ENCODE results near the gene MTCL1.
A peak's percentile ranks its signal among the peaks of the same experiment; 100 is the strongest.
"Not testable (repeated sequence)": the region's sequence is repeated elsewhere in the genome, so short reads cannot be mapped to it uniquely, and the experiment has no call there.

Gene MTCL1

DNA sequence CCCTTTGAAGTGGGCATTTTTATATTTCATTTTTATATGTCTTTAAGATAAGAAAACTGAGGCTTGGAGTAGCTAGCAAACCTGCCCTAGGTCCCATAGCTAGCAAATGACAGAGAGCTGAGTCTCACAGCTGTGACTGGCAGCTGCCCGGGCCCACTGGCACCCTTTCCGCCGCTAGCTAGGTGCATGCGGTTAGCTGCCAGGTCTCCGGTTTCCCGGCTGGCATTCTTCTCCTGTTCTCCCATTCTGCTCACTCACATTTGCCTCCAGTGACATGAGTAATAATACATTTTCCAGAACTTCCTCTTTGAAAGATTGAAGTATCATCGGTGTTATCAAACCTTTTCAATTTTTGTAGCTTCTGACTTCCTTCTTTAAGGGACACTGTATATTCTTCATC, 38.7 kb downstream of the MTCL1 start:
- no peak for DNase-seq (ENCODE audit: low read depth)

DNA sequence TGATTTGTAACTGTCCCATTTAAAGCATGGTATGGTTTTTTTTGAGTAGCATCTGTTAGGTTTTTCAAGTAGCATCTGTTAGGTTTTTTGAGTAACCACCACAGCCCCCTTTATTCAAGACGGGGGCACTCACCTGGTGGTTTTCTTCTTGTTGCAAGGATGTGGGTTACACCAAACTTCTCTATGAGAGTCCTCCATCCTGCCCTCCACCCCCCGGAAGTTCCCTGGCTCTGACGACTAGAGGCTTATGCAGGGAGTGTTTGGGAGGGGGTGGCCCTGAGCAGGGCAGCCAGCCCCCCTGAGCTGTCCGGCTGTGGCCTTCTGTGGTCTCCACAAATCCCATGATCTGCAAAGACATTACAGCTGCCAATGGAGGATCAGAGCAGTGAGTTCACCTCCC, 39.3 kb downstream of the MTCL1 start:
- DNase-seq (ENCODE audit: low read depth), result no peak

DNA sequence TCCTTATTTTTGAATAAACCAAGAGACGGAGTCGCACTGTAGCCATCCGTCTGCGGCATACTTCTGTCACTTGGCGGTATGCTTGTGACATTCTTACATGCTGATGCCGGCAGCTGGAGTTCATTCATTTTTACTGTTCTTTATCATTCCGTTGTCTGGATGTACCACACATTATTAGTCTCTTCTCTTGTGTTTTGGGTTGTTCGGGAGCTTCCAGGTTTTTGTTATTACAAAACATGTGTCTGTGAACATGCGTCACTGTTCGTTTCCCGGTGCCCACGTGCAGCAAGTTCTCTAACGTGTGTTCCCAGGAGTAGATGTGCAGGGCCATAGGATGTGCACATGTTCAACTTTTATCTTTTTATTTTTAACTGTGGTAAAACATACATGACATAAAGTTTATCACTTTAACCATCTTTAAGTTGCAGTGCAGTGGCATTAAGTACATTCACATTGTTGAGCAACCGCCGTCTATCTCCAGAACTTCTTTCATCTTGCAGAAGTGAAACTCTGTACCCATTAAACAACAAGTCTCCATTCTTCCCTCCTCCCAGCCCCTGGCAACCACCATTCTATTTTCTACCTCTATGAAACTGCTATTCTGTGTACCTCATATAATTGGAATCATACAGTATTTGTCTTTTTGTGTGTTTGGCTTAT, 40.1 kb downstream of the MTCL1 start:
- no peak for DNase-seq (ENCODE audit: low read depth)

DNA sequence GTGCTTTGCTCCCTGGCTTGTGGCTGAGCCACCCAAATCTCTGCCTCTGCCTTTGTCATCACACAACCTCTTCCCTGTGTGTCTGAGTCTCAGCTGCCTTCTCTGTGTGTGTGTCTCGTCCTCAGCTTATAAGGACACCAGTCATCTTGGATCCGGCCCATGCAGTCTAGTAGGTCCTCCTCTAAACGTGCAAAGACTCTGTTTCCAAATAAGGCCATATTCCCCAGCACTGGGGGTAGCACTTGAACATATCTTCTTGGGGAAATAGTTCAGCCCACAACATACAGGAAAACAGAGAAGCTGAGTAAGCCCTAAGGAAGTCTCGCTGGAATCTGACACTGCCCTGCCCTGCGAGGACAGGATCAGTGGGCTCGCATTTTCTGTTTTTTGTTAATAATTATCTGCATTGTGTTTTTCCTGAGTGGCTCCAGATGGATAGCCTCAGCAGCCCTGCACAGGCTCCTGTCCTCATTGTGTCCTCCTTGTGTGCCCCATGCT, 42.1 kb downstream of the MTCL1 start:
- DNase-seq (ENCODE audit: low read depth), result peak; percentile 45

DNA sequence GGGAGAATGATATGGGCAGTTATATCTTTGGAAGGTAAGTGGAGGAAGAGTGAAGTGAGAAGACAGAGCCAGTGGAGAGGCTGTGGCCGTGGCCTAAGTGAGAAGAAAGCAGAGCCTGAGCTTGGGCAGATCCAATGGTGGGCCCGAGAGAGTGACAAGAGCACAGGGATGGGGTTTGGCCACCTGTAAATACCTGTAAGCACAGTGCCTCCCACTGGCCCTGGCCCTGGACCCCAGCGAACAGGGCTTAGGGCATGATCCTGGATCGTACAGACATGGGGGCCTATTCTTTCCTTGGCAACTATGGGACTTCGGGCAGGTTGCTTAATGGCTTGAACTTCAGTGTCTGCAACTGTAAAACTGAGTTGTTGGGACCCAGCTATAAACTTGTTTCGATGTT, 44.1 kb downstream of the MTCL1 start:
- no peak for DNase-seq (ENCODE audit: low read depth)

DNA sequence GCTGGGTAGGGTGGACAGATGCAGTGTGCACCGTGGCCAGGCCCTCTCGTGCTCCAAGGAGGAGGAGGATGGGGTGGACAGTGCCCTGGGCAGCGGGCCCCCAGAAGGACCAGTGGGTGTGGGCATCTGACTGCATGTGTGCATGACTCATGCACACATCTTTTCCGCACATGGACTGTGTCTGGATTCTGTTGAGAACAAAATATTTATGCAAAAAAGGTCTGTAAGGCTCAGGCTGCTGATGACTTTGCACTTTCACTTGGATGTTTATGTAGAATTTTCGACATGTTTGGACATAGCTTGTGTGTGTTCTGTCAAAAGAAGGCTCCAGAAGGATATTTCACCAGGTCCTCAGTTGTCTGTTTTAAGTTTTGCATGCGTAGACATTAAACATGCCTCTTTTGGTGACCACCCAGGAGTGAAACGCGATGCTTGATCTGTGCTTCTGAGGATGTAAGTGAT, 45.6 kb downstream of the MTCL1 start:
- peak; percentile 34 for DNase-seq (ENCODE audit: low read depth)

DNA sequence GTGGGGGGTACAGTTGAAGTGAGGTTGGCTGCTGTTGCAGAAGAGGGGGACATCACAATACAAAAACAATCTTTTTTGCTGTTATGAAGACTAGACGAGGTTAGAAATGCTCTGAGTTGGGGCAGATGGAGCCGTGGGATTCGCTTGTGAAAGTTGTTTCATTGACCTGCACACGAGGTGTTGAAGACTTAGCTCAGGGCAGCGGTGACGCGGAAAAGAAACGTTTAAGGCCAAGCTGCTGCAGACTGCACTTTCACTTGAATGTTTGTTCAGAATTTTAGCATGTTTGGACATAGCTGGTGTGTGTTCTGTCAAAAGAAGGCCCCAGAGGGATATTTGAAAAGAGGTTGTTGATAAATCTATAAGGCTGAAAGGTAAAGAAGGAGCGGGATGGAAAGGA, 46.3 kb downstream of the MTCL1 start:
- no peak for DNase-seq (ENCODE audit: low read depth)

DNA sequence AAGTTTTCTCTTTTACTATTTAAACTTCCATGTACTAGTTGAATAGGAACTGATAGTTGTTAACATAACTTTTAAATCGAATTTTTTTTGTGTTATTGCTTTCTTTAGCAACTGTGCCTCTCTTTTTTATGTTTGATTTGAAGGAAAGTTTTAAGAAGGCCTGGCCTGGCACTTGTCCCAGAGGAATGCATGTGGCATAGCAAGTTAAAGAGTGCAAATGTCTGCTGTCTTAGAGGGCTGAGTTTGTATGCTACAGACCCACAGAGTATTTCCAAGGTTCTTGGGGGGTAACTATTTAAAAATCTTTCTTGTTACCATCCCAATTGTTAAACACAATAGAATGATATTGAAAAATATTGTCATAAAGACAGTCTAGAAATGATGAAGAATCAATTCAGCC, 47.0 kb downstream of the MTCL1 start:
- DNase-seq (ENCODE audit: low read depth), result no peak

DNA sequence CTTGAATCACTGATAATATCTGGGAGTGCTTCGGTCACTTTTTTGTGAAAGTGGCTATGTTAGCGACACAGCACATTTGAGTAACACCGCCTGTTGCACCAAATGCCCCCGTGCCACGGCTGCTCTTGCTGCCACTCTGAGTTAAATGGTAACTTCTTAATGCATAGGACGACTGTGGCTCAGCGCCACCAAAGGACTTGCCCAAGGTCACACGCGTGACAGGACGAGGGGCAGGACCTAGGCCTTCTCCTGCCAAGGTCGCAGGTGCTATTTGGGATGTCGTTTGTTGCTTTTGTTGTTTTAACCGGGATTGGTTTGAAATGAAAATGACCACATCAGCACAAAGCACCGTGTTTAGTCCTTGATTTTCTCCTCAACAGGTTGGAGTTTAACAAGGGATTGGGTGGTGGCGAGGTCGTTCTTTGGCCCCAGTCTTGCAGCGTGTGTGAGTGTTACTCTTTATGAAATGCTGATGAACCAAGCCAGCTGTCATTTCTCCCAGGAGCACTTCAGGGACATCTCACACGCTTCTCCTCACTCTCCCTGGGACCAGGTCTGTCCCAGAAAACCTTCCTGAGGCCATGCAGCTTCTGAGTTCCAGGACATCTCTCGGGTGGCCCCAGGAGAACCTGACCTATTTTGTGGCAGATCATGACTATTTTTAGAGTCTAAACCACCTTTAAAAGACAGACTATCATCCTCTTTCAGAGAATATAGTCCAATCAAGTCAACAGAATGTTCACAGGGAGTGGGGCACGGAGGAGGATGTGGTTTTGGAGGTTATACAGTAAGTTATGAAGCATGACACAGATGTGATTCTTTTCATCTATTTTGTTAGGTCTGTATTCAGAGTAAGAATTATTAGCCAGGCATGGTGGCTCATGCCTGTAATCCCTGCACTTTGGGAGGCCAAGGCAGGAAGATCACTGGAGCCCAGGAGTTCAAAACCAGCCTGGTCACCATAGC, 49.9 kb downstream of the MTCL1 start:
- DNase-seq (ENCODE audit: low read depth), result peak; percentile 33

DNA sequence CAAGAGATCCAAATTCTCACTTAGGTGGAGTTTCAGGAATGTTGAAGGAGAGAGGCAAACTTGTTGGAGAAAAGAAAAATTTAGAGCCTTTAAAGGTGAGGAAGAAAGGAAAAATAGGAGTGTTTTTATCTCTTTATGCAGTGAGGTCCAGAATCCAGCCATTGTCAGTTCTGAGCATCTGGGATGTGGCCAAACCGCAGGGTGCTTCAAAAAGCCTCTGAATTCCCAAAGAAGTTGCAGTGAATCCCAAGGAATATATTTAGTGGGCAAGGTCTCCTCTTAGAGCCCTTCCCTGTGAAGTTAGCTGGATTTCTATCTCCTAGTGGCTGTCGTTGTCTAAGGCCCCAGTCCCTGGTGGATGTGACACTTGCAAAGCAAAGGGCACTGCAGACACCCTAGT, 51.2 kb downstream of the MTCL1 start:
- no peak for DNase-seq (ENCODE audit: low read depth)

DNA sequence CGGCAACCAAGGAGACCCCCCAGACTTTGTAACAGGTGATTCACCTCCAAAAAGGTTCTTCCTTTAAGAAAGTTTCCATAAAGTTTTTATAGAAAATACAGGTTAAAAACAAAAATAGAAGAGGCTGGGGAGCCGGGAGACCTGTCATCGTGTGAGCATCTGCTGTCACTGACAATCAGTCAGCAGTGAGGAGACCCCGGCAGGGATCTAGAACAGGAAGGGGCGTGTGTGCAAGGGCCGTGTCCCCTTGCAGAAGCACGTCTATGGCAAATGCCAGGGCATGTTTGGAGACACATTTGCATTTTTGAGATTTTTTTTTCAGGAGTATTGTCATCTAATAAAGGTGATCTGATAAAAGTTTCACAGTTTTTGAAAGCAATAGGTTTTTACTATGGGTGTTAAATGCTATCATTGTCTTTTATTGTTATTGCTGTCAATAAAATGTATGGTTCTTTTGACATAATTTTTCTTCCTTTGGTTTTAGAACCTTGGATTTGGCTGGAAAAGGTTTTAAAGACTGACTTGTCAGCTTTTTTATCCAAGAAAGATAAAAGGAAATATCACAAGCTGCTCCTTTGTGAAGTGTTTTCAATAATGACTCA, 52.1 kb downstream of the MTCL1 start:
- no peak for DNase-seq (ENCODE audit: low read depth)

DNA sequence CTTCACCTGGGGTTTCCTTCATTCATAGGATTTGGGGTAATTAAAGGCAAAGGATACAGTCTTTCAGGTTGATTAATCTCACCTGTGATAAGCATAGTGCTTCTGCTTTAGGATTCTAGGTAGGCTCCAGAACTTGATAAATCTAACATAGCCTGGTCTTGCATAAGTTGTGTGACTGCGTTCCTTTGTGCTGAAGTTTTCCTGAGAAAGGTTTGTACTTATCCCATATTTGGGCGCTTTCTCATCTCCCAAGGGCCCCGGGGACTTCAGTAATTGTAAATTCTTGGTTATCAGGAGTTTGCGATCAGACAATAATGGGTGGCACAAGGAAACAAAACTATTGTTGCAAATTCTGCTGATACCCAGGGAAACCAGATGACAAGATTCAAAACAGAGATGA, 53.1 kb downstream of the MTCL1 start:
- DNase-seq (ENCODE audit: low read depth), result no peak

DNA sequence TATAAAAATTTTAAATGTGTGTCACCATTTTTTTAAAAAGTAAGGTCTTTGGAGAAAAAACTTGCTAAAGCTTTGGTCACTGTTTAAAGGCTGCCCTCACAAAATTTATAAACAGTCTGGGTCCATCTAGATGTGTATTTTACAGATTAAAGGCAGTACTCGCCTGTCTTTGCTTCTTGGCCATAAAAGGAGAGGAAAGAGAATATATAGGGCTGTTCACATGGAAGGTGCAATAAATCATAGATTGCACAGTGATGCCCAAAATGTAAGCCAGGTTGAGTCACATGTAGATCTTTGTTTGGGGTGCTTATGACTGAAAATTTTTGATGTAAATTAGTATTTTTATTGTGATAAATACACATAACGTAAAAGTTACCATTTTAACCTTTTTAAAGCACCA, 55.6 kb downstream of the MTCL1 start:
- DNase-seq (ENCODE audit: low read depth), result no peak

DNA sequence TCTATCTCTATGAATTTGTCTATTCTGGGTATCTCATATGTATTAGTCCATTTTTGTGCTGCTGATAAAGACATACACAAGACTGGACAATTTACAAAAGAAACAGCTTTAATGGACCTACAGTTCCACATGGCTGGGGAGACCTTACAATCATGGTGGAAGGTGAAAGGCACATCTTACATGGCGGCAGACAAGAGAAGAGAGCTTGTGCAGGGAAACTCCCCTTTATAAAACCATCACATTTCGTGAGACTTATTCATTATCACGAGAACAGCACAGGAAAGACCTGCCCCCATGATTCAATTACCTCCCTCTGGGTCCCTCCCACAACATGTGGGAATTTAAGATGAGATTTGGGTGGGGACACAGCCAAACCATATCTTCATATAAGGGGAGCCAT, 56.2 kb downstream of the MTCL1 start:
- not testable (repeated sequence) for DNase-seq (ENCODE audit: low read depth)

DNA sequence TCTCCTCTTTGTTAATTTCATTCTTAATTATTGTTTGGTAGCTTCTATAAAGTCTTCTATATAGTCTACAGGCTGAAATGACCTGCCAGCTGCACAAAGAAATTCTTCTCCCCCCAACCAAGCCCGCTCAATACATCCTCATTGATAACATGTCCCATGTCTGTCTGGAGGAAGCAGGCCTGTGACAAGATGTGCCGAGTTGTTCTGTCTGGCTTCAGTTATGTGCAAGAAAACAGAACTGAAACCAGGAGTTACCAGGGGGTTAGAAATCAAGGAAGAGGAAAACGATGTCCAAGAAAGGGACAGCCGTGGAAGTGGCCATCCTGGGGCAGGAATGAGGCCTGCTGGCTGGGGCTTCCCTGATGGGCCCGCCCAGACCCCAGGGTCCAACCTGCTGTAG, 57.6 kb downstream of the MTCL1 start:
- DNase-seq (ENCODE audit: low read depth), result no peak

DNA sequence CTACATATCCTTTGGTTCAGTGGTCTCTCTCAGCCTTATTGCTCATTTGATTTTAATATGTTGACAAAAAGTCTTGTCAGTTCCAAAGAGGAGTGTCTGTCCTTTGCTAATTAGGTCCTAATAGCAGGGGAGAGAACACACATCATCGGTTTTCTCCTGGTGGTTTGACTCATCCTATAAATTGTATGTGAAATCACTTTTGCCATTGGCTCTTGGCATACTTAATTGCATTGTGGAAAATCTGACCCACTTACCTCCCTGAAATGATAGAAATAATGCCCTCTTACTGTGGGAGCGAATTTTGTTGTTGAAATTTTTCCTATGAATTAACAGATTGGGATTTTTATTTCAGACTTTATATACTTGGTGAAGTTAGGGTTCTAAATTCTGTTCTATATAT, 58.3 kb downstream of the MTCL1 start:
- no peak for DNase-seq (ENCODE audit: low read depth)

DNA sequence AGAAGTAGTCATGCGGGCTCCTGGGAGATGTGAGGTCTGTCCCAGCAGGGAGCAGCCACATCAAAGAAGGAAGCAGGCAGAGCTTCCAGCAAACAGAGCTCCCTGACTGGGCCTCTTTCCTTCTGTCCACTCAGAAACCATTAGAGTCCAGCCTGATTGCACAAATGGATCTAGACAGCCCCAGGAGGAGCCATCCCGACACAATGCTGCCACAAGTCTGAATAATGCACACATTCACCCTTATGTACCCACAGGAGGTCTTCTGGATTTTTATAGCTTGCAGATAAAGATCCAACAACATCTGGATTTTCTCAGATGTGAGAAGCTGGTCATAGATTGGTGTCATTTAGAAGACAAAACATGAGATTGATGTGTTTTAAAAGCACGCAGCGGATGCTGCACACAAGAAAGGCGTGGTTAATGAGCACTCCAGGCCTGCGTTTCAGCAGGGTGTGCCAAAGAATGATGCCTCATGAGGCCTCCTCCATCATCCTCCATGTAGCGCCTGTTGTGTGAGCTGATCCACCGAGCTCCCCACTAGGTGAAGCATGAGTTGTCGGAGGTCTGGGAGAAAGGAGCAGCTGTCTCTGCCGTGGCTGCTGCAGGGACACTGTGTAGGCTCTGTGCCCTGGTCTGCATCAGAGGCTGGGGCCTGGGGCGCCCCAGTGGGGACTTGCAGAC, 60.6 kb downstream of the MTCL1 start:
- no peak for DNase-seq (ENCODE audit: low read depth)

DNA sequence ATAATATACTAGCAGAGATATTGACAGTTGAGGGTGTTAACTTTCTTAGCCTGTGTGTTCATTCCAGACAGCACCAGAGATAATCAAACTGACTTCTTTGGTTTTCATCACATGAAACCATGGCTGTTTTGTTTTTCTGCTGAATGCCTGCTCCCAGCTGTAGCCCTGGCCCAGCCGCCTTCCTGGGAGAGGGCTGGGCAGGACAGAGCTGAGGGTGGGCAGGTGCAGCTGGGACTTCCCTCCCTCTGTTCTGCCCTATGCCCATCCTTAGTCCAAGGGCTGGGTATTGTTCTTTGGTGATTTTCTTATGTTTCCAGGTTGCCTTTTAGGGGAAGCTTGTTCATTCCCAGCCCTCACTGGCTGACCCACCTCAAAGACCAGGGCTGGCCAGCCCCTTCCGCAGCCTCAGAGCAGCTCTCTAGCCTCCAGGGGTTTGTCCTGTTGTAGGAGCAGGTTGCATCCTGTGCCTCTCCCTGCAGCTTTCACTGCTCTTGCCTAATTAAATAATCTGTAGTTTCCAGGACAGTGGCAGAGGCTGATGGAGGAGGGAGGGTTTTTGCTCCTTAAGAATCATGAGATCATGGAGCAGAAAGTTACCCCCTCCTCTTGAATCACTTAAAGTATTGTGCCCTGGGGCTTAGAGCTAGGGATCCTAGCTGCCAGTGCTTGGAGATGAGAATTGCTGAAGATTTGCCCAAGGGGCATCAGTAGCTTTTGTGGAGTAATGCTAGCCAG, 61.4 kb downstream of the MTCL1 start:
- no peak for DNase-seq (ENCODE audit: low read depth)

DNA sequence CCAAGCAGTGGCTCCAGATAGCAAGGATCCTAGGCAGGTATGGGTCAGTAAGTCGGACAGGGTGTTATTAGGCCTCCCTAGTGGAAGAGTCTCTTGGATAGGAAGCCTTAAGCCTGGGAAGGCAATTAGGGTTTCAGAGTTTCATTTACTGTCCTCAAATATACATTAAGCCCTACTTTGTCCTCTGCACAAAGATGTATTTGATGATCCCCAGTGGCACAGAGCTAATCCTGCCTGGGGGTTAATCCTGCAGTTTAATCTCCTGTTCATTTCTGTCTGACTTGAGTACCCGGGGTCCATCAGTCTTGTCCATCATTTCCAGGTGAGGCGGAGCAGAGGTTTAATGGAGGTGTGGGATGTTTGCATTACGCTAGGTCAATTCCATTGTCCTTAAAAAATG, 62.0 kb downstream of the MTCL1 start:
- DNase-seq (ENCODE audit: low read depth), result no peak

DNA sequence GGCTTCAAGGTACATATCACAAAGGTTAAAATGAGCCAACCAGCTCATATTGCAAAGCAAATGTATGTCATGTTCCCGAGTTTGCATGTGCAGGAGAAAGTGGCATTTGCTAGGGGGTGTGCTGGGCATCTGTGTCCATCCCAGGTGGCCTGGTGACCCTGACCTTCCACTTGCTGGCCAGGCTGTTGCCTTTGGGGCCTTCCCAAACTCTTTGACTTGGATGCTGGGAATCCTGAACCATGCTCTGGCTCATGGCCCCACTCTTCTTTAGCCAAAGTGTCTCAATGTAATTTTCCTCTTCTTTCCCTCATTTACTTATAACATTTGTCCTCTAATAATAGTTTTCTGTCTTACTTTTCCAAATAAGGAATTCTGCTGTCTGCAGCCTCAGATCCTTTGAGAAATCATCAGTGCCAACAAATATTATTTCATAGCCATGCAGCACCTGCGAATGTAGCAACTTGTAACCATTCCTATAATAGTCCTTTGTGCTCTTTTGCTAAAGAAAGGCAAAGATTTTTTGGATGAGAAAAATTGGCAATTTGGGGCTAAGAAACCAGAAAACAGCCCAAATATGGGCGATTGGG, 64.2 kb downstream of the MTCL1 start:
- DNase-seq (ENCODE audit: low read depth), result no peak

DNA sequence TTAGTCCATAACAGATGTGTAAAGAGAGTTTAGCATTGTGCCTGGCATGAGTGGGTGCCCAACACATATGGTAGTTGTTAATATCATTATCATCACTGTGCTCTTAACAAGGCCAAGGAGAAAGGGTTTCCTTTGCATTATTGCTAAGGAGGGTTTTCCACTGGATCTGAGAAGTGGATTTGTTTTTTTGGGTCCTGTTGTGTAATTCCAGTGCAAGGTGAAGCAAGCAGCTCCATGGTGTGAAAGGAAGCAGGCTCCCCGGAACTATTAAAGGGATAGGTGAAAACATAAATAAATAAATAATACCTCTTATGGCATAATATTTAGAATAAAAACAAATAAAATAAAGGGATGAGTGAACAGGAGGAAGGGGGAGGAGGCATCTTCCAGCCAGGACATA, 65.3 kb downstream of the MTCL1 start:
- no peak for DNase-seq (ENCODE audit: low read depth)
